ENCODE measurements around the gene CNTLN.
"Not testable (repeated sequence)": the region's sequence is repeated elsewhere in the genome, so short reads cannot be mapped to it uniquely, and the experiment has no call there.

The CNTLN gene

DNA sequence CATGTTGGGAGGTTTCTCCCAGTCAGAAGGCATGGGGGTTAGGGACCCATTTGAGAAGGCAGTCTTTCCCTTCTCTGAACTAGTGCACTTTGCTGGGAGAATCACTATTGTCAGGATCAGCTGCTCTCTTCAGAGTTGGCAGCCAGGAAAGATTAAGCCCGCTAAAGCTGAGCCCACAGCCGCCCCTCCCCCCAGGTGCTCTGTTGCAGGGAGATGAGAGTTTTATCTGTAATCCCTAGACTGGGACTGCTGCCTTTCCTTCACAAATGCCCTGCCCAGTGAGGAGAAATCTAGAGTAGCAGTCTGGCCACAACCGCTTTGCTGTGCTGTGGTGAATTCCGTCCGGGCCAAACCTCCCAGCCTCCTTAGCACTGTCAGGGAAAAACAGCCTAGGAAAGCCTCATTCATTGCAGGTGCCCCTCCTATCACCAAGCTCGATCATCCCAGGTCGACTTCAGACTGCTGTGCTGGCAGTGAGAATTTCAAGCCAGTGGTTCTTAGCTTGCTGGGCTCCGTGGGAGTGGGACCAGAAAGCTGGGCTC, 69.8 kb downstream of the CNTLN start:
- DNase-seq: no peak

DNA sequence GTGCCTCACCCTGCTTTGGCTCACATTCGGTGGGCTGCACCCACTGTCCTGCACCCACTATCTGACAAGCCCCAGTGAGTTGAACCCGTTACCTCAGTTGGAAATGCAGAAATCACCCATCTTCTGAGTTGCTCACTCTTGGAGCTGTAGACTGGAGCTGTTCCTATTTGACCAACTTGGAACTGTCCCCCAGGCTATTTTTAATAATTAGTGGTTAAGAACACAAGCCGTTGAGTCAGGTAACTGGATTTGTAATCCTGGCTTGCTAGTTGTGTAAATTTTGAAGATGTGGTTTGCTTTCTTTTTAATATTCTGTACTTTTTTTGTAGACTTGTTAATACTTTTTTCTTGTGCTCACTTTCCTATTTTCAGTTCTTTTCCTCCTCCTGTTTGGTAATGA, 81.2 kb downstream of the CNTLN start:
- no peak for DNase-seq

DNA sequence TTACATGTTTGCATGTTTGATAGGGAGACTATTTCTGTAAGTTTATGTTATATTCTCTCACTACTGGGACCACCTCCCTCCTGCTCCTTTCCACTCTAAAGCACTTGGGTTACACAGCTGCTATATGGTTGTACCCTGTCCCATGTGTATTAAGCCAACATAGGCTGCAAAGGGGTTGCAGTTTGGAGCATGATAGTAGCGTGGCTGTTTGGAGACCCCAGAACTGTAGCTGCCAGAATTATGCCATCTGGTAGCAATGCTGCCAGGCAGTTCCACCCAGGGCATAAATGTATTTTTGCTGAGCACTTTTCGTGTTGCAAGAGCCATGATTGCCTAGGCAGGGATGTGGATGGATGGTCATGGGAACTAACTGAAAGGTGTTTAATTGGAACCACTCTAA, 81.8 kb downstream of the CNTLN start:
- DNase-seq: no peak

DNA sequence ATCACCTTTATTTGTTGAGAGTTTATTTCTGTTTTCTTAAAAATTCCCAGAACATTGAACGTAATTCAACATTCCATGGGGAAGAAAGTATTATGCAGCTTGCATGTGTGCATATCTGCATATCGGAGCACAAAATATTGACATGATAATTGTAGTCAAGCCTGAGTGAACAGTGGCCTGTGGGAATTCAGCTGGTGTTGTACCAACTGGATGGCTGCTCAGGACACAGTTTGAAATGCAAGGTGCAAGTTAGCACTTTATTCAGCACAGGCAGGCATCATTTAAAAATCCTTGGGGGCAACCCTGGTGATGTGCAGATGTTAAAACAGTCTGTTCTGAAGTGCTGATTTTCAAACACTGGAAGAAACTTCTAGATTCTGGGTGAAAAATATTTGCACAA, 82.4 kb downstream of the CNTLN start:
- DNase-seq: no peak

DNA sequence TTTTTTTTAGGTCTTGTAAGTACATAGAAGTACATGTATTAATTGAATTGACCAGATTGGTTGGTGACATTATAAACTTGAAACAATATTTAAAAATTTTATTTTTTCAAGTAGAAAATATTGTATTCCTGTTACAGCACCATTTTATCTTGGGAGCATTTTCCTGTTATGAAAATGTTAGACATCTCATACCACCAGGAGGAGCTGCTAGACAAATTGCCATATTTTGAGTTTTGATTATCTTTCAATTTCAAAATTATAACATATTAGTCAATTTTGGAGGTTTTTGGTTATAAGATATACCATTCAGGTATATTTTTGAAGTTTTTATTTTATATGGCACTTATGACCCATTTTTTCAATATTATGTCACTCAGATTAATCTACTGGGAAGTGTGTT, 84.4 kb downstream of the CNTLN start:
- DNase-seq: no peak

DNA sequence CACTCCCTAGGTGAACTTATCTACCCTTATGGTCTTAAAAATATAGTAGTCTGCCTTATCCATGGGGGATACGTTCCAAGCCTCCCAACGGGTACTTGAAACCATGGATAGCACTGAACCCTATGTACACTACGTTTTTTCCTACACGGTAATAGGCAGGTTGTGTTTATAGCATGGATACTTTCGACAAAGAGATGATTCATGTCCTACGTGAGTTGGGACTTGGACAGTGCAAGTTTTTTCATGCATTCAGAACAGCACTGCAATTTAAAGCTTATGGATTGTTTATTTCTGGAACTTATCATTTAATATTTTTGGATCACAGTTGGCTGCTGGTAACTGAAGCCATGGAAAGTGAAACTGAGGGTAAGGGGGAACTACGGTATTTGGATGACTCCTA, 88.1 kb downstream of the CNTLN start:
- DNase-seq: no peak

DNA sequence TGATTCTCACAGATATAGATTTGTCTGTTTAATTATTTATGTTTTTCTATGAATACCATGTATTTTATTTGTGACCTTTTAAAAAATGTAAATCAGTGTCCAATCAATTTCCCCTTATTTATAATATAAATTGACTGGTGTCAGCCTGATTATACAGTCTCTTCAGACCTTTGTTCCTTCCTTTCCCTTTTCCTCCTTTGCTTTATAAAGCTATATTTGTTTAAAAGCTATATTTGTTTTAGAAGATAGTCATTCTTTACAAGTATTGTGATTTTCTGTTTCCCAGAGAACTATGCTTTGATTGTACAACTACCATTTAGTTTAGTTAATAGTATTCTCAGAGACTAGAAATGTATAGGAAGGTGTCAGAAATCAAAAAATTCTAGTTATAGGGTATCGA, 90.6 kb downstream of the CNTLN start:
- DNase-seq: no peak

DNA sequence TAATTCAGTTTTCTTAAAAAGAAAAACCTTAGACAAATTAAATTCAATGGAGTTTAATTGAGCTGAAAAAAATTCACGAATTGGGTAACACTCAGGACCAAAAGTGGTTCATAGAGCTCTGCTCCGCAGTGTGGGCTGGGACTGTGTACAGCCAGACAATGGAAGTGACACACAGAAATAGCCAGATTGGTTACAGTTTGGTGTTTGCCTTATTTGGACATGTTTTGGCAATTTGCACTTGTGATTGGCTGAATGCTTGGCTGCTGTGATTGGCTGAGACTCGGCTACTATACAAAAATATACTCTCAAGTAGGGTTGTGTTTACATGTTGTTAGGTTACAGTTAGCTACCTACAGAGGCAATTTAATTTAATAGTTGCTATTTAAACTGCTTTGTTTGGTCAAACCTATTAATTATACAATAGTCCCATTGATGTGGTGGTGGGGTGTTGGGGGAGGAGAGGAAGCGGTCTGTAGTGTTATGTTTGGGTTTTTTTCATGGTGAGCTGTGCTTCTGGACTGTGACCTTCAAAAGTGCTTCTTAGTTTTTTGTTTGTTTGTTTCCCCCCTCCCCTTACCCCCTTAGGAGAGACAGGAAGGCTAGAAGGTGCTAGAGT, 95.2 kb downstream of the CNTLN start:
- DNase-seq: no peak

DNA sequence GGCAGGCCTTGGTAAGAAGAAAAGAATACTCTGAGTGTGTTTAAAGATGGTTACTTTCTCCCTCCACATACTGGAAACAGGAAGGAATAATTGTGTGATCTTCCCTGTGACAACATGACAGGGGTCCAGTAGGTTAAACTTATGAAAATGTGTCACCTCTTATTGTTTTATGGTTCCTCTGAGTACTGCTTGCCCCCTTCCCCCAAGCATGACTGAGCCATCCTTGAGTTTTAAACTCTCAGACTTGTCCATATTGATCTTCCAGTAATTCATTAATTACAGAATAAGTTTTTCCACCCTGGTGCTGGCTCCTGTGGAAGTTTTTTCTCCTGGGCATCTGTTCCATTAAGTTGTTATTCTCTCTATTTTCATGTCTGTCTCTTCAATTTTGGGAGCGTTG, 95.8 kb downstream of the CNTLN start:
- DNase-seq: no peak

DNA sequence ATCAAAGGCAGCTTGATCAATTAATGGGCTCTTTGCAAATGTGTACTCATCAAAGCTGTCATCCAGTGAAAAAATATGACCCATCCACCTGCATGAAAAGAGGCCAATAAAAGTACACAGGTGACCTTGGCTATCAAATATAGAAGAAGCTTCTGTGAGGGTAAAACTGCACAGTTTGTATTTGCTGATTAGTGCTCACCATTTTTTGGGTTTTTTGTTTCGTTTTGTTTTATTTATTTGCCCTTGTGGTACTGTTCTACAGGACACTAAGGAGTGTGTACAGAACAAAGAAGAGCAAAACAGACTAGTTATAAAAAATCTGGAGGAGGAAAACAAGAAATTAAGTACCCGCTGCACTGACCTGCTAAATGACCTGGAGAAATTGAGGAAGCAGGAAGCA, 101.3 kb downstream of the CNTLN start:
- no peak for DNase-seq

DNA sequence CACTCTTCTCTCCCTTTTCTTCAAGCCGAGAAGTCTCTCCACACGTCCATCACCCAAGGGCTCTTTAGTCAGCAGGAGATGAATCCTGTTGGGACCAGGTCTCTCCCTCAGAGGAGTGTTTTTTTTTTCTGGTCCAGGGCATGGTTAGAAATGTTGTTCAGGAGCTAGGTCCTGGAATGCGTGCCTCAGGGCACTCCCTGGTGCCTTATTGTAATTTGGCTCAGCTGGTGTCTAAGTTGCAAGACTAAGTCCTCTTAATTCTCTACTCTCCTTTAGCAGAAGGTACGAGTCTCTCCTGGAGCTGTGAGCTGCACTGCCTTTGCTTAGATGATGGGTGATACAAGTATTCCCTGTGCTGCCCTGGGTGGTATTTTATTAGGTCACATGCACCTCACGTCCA, 111.9 kb downstream of the CNTLN start:
- no peak for DNase-seq

DNA sequence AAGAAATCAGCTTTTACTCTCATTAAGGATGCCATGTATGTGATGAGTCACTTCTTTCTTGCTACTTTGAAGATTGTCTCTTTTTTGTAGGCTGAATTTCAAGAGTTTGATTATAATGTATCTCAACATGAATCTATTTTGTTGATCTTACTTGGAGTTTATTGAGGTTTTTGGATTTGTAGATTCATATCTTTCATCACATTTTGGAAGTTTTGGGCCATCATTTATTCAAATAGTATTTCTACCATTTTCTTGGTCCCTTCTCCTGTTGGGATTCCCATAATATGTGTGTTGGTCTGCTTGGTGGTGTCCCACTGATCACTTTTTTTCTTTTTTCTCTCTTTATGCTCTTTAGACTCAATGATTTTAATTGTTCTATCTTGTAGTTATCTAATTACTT, 116.3 kb downstream of the CNTLN start:
- no peak for DNase-seq

DNA sequence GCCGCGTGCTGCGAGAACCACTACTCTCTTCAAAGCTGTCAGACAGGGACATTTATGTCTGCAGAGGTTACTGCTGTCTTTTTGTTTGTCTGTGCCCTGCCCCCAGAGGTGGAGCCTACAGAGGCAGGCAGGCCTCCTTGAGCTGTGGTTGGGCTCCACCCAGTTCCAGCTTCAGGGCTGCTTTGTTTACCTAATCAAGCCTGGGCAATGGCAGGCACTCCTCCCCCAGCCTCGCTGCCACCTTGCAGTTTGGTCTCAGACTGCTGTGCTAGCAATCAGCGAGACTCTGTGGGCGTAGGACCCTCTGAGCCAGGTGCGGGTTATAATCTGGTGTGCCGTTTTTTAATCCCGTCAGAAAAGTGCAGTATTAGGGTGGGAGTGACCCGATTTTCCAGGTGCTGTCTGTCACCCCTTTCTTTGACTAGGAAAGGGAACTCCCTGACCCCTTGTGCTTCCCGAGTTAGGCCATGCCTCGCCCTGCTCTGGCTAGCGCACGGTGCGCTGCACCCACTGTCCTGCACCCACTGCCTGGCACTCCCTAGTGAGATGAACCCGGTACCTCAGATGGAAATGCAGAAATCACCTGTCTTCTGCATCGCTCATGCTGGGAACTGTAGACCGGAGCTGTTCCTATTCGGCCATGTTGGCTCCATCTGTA, 133.8 kb downstream of the CNTLN start:
- not testable (repeated sequence) for DNase-seq

DNA sequence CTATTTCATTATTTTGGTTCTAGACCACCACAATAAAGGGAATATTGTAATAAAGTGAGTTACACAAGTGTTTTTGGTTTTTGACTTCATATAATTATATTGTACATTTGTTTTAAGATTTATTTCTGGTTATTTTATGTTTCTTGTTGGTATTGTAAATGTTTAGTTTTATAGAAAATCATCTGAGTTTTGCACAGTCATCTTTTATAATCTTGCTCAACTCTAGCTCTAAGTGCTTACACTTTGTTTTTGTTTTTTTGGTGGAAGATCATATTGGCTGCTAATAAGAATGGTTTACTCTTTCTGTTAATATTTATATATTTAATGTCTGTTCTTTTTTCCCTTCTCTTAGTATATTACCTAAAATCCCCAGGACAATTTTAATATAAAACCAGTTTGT, 135.0 kb downstream of the CNTLN start:
- no peak for DNase-seq

DNA sequence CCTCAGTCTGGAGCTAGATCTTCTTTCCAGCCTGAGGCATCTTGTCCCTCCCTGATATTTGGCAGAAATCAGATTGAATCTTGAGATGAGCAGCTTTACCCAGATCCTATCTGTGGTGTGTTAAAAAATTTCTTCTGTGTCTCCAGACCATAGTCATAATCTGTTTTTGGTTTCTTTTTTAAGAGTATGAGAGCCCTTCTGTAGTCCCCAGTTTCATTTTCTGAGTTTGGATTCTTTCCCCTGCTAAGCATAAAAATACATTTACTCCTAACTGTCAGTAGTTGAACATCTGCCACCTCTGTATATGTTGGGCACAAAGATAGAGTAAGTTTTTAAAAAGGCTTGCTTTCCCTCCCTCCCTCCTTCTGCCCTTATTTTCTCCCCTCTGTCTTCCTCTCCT, 137.7 kb downstream of the CNTLN start:
- no peak for DNase-seq

DNA sequence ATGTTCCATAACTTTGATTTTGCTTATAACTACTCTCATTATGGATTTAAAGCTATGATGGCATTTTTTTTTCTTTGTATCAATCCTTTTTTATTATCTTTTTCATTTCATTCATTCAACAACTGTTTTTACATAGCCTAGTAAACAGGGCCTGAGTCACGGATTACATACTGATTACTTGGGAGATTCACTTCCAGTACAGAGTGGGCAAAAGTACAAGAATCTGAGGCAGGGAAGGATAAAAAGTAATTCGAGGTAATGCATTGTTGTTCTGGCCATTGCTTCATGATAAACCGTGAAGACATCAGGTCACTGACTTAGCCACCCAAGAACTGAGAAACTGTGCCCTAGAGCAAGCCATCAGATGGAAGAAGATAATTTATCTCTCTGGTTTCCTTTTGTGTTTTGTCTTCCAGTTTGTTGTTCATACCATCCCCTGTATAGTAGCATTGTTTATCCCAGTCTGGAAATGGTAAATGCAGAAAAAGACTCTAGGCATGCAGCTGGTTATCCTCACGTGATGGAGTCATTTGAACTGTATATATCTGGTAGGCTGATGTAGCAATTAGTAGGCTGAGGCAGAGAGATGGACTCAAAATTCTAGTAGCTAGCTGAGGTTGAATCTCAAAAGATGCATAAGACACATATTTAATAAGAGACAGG, 145.6 kb downstream of the CNTLN start:
- DNase-seq: no peak

DNA sequence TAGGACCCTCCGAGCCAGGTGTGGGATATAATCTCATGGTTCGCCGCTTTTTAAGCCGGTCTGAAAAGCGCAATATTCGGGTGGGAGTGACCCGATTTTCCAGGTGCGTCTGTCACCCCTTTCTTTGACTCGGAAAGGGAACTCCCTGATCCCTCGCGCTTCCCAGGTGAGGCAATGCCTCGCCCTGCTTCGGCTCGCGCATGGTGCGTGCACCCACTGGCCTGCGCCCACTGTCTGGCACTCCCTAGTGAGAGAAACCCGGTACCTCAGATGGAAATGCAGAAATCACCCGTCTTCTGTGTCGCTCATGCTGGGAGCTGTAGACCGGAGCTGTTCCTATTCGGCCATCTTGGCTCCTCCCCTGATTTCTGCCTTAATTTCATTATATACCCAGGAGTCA, 155.8 kb downstream of the CNTLN start:
- DNase-seq: not testable (repeated sequence)

DNA sequence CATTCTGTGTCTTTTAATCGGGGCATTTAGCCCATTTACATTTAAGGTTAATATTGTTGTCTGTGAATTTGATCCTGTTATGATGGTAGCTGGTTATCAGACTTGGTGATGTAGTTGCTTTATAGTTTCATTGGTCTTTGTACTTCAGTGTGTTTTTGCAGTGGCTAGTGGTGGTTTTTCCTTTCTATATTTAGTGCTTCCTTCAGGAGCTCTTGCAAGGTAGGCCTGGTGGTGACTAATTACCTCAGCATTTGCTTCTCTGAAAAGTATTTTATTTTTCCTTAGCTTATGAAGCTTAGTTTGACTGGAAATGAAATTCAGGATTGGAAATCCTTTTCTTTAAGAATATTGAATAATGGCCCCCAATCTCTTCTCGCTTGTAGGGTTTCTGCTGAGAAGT, 156.9 kb downstream of the CNTLN start:
- DNase-seq: no peak

DNA sequence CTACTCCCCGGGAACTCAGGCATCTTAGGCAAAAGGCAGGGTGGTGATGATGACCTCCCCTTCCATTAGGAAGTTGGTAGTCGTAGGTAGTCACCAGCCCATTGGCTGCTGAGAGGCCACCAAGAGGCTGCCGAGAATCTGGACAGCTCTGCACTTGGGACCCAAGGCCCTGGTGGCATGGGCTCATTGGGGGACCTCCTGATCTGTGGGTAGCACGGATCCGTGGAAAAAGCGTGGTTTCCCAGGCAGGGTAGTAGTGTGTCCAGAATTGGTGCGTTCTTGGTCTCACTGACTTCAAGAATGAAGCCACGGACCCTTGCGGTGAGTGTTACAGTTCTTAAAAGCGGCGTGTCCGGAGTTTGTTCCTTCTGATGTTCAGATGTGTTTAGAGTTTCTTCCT, 158.8 kb downstream of the CNTLN start:
- DNase-seq: no peak

DNA sequence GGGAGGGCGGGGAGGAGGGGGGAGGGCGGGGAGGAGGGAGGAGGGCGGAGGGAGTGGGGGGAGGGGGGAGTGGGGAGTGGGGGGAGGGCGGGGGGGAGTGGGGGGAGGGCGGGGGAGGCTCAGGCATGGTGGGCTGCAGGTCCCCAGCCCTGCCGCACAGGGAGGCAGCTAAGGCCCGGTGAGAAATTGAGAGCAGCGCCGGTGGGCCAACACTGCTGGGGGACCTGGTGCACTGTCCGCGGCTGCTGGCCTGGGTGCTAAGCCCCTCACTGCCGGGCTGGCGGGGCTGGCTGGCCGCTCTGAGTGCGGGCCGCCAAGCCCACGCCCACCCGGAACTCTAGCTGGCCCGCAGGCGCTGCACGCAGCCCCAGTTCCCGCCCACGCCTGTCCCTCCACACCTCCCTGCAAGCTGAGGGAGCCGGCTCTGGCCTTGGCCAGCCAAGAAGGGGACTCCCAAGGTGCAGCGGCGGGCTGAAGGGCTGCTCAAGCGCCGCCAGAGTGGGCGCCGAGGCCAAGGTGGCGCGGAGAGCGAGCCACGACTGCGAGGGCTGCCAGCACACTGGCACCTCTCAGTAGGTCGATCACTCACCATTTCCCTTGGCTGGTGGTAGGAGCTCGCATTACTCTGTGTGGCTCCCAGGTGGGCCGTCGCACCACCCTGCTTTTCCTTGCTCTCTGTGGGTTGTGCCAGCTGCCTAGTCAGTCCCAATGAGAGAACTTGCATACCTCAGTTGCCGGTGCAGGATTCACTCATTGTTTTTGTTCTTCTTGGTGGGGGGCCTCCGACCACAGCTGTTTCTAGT, 160.2 kb downstream of the CNTLN start:
- DNase-seq: no peak

DNA sequence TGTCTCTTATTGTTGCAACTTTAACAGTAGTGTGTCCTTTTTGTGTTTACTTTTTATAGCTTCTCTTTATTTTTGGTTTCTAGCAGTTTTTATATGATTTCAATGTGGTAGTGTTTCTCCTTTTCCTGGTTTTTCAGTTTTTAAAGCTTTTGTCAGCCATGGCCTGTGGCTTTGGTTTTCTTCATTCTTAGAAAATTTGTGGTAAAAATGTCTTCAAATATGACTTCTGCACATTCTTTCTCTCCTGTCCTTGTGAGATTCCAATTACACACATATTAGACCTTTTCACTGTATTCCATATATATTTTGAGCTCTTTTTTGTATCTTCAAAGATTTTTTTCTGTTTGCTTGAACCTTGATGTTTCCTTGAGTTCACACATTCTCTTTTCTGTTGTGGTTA, 180.5 kb downstream of the CNTLN start:
- DNase-seq: no peak

DNA sequence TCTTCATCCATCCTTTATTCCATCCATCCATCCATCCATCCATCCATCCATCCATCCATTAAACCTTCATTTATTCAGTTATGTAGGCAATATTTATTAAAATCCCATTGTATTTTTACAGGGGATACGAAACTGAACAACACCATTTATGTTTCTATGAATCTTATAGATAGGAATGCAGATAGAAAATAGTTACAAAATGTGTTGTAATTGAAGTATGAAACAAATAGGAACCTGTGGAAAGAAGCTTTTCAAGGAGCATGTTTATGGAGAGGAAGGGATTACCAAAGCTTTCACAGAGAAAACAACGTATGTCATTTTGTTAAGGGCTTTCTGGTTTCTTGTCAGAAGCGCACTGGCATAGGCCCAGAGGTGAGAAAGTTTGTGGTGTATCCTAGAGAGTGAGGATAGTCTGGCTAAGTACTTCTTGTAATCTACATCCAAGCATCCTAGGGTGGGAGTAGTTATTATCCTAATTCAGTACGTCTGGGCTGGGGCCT, 184.0 kb downstream of the CNTLN start:
- no peak for DNase-seq

DNA sequence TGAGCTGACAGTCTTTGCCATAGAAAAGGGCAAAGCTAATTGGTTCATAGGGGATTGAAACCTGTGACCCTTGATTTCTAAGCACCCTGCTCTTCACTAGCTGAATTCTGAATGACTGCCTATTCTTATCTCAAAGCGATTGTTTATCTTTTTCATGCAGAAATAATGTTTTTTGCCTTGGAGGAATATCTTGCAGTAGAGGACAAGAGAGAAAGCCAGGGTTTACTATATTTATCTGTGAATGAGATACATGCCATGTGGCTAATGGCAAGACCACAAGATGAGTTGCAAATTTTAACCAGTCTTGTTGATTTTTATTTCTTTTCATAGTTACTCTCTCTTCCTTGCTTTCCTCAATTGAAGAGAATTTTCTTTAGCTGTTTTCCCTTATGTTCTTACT, 185.0 kb downstream of the CNTLN start:
- DNase-seq: no peak
